Measurements from ENCODE around the gene PAQR4.

DNA sequence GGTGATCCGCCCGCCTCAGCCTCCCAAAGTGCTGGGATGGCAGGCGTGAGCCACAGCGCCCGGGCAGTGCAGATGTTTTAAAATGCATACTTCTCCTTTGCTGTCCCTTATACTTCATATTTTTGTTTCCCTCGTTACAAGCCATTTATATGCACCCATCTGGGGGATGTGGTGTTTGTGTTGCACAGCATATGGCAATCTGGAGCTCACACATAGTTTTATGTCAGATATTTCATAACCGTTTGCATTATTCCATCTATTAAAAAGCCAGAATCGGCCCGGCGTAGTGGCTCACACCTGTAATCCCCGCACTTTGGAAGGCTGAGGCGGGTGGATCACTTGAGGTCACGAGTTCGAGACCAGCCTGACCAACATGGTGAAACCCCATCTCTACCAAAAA, 45.7 kb upstream of the PAQR4 start:
- TF ChIP-seq GATA3 (IDR thresholded peaks at IDR 0.05; ENCODE audit: low read depth, low read length) (no peak), GATA2 (IDR thresholded peaks at IDR 0.05; ENCODE audit: low read depth, low read length) (no peak)
